HG02973 (cell line): ENCODE measurements around the gene ZNF804B.

Source experiments
- ATAC-seq: cut with Tn5 transposase; IDR thresholded peaks from one replicate; pipeline ENCODE4 v1.9.1; 2021; ENCODE audit warnings: moderate library complexity; ENCODE audit not compliant: unreplicated experiment

Gene ZNF804B

GRCh38 chr7:88759230-88760135 is at the start of gene ZNF804B:
Gene ZNF804B, plus strand, starts transcription at chr7:88759700. Its CDS starts 277 bp downstream, at chr7:88759977.
- no peak for ATAC-seq

GRCh38 chr7:88735920-88736319 is 23.6 kb upstream of the ZNF804B start:
- no peak for ATAC-seq

DNA sequence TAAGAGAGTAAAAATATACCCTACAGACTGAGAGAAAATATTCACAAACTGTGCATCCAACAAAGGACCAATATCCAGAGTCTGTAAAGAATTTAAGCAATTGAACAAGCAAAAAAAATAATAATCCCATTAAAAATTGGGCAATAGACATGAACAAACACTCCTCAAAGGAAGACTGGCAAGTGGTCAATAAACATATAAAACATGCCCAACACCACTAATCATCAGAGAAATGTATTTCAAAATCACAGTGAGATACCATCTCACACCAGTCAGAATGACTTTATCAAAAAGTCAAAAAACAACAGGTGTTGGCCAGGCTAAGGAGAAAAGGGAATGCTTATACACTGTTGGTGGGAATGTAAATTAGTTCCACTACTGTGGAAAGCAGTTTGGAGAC is 21.9 kb upstream of the ZNF804B start:
- no peak for ATAC-seq

- ATAC-seq, result no peak
These were observed 13.4 kb upstream of the ZNF804B start for GRCh38 chr7:88746126-88746525.

DNA sequence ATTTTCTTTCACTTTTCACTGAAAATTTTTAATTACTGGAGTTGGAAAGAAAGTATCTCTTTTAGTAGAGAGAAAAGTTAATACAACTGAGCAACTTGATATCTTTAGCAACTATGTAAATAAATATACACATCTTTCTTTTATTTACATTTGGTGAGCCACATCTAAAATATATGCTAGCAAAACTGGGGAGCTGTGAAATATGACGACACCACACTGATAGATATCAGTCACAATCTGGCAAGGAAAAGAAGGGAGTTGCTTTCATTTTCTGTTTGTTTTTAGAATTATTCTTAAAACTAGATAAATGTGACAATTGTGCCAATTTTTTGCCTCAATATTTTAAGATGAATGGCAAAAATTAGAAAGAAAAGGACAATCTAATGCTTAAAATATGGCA is 2.7 kb upstream of the ZNF804B start:
- no peak for ATAC-seq

- no peak for ATAC-seq
These were observed 2.1 kb upstream of the ZNF804B start for GRCh38 chr7:88757371-88757770.

- no peak for ATAC-seq
These were observed 895 bp upstream of the ZNF804B start for GRCh38 chr7:88758381-88759229.

DNA sequence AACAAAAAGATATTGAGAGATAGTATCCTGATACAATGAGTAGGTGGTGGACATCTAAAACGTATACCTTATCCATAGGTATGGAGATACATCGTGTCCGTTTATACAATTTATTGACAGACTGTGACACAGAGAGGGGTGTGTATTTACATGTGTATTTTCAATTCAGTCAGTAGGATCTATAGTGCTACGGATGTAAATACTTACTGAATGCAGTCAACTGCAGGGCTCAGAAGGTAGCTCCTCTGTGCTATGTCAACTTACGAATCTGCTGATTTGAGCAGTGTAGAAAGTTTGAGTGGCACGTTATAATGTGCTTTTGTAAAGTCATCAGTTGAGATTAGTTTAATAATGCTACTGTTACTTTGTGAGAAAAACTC is 626 bp downstream of the ZNF804B start:
- no peak for ATAC-seq

GRCh38 chr7:88761779-88762178 is 2.3 kb downstream of the ZNF804B start:
- no peak for ATAC-seq

- no peak for ATAC-seq
These were observed 11.9 kb downstream of the ZNF804B start for GRCh38 chr7:88771417-88771816.

DNA sequence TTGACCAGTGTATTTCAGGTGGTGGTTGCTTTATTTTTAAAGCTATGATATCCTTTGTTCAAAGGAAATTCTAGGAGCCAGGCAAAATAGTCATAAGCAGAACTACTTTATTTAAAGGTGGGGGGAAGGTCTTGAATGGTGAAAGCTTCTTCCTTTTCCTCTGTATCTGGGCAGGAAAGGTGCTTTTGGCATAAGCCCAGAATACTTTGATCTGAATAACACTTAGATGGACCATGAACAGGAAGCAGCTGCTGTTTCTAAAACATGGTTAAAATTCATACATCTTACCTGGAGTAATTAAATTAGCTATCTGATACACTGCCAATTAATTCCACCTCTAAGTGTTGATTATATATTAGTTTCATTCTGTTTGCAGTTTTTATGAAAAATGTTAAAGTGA is 13.3 kb downstream of the ZNF804B start:
- ATAC-seq, result no peak

GRCh38 chr7:88775838-88776237 is 16.3 kb downstream of the ZNF804B start:
- ATAC-seq, result no peak

DNA sequence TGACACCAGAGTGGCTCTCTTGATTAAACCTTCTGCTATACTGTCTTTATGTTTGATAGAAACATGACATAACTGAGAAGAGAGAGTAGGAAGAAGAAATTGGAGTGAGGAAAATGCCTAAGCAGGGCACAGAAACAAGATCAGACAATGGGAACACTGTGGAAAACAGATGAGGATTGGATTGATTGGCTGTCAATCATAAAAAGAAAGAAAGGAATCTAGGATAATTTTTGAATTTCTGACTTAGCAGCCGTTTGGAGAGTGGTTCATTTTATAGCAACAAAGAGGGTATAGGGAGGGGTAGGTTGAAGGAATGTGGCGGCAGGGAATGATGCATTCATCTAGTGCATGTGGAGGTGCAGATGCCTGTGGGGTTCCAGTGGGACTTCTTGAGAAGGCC is 28.3 kb downstream of the ZNF804B start:
- ATAC-seq, result no peak

DNA sequence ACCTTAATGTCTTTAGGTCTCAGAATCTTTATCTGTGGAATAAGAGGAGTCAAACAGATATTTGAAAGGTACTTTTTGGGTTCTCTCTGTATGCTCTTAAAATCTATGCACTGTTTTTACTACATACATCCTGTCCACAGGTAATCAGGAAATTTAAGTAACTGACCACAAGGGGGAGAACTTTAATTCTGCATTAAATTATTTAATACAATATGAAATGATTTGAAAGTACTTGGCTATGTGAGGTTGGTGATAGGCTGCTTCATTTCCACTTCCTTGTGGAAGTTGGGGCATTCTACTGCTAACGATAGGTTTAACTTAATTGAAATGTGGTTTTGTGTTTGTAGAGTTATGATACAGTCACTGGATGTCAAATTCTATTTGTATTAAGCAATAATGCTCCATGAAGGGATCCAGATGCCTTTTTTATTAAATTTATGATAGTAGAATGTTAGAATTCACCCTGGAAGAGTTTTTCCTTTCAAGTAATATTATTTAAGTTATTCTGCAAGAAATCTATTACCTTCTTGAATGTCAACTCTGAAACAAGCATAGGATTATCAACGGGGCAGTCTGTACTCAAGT is 30.1 kb downstream of the ZNF804B start:
- ATAC-seq, result peak; percentile 47

DNA sequence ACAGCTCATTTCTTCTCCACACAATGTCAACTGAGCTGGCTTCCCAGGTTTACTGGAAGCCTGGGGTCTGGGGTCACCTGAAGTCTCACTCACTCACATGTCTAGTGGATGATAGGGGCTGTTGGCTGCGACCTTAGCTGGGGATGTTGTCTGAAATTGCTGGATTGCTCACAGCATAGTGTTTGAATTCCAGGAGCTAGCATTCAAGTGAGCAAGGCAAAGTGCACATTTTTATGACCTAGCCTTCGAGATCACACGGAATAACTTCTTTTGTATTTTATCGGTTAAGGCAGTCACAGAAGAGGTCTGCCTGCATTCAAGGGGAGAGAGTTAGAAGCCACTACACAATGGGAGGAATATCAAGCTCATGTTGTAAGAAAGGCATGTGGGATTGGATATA is 32.4 kb downstream of the ZNF804B start:
- no peak for ATAC-seq

GRCh38 chr7:88792361-88792760 is 32.9 kb downstream of the ZNF804B start:
- no peak for ATAC-seq

DNA sequence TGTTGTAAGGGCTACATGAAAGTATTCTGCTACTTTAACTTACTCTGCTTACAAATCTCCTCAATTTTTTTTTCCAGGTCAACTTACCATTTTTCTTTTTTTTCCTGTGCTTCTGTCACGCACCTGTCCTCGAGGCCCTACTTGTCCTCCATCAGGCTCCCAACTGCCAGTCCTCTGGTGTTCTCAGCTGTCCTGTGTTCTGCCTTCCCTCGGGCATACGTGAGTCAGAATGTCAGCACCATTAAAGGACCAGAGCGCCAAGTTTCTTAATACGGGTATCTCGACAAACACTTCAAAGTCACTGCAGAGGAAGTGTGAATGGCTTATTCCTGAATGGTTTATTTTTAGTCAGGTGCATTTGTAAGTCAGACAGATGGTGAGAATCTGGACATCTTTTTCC is 36.1 kb downstream of the ZNF804B start, which contains the start of gene TEX47:
Gene TEX47, minus strand, starts transcription at position 185 of the 400 bp plus-strand sequence. CDS start 795 bp downstream, outside the sequence.
- ATAC-seq, result no peak

GRCh38 chr7:88801046-88801445 is 41.5 kb downstream of the ZNF804B start:
- no peak for ATAC-seq

DNA sequence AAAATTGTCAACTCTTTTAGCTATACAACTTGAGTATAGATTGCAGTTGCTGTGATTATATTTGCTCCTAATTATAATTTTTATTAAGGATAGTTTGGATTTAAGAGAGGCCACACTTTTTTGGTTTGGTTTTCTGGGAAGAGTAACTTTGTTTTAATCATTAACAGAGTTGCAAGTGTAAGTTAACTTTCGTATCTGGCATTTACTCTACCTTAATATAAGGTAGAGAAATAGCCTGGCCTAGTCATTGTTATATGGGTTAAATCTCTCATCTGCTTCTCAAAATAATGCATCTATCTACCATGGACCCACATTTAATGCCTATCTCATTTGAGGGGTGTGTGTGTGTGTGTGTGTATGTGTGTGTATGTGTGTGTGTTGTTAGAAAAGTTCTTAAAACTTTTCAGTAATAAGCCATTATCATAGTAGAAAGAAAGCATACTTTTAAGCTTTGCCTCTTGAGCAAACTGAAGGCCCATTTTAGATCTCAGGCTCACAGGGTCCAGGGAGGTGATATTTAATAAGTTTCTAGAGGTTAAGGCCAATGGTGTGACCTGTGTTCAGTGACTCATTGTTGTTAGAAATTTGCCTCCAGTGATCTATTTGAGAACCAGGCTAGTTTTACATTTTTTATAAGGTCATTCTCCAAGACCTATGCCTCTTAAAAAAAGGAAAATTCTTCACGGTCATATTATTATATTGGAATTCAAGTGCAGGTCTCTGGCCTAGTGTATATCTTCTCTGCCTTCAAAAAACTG is 47.0 kb downstream of the ZNF804B start:
- no peak for ATAC-seq

DNA sequence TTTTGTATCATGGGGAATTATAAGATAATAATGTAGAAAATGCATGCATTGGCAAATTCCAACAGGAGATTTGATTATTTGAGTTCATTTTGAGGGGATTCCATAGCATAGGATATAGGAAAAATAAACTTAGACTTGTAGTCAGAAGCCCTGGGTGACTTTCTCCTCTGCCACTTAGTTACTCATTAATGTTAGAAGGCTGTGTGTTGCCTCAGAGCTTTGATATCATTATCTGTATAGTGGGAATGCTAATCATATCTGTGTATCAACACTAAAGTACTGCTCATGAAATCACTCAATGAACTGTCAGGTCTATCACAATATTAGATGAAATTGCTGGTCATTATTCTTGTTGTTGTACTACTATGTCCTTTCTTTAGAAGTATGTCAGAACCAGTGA is 59.1 kb downstream of the ZNF804B start:
- ATAC-seq, result no peak

- ATAC-seq, result no peak
These were observed 66.7 kb downstream of the ZNF804B start for GRCh38 chr7:88826222-88826621.
